ENCODE measurements around the gene LCE3B.

DNA sequence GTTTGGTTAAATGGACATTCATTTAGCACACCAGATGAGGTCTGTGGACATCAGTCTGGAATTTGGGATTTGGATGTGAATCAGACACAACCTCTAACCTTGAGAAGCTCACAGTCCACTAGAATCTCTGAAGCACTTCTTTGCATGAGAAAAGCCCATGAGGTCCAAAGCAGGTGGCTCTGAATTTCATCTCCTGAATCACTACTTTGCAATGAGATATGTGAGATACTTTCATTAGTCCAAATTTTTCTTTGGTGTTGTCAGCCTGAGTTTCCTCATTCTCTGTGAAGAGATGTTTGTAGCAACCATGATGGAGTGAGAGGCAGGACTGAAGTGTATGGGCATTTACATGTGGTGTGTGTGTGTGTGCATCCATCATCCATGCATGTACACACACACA lies 33.0 kb downstream of the LCE3B start:
- TF ChIP-seq, protein P1, sequence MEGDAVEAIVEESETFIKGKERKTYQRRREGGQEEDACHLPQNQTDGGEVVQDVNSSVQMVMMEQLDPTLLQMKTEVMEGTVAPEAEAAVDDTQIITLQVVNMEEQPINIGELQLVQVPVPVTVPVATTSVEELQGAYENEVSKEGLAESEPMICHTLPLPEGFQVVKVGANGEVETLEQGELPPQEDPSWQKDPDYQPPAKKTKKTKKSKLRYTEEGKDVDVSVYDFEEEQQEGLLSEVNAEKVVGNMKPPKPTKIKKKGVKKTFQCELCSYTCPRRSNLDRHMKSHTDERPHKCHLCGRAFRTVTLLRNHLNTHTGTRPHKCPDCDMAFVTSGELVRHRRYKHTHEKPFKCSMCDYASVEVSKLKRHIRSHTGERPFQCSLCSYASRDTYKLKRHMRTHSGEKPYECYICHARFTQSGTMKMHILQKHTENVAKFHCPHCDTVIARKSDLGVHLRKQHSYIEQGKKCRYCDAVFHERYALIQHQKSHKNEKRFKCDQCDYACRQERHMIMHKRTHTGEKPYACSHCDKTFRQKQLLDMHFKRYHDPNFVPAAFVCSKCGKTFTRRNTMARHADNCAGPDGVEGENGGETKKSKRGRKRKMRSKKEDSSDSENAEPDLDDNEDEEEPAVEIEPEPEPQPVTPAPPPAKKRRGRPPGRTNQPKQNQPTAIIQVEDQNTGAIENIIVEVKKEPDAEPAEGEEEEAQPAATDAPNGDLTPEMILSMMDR (conservative IDR thresholded peaks at IDR 0.05; ENCODE audit: low read depth, low read length), result no peak
- no peak for TF ChIP-seq EZH2 (IDR thresholded peaks at IDR 0.05; ENCODE audit: borderline replicate concordance, low read depth, low read length, poor library complexity, severe bottlenecking)

Measured in A673 (cell line).